Neural cell (in vitro differentiated cells): ENCODE results near the gene CYP2W1.

Experiments used
- POLR2AphosphoS5 ChIP-seq: IDR thresholded peaks from 2 replicates; pipeline ENCODE4 v1.6.1; 2012
- RAD21 ChIP-seq: fragments of 450-650 bp; conservative IDR thresholded peaks from 2 replicates; pipeline ENCODE4 v1.6.1; 2014; ENCODE audit warnings: antibody characterized with exemption, mild to moderate bottlenecking, moderate library complexity
- SMC3 ChIP-seq: fragments of 450-650 bp; conservative IDR thresholded peaks from 2 replicates; pipeline ENCODE4 v1.6.1; 2014; ENCODE audit warnings: antibody characterized with exemption, mild to moderate bottlenecking, moderate library complexity; ENCODE audit not compliant: poor library complexity
- TAF1 ChIP-seq: IDR thresholded peaks from 2 replicates; pipeline ENCODE4 v1.6.1; 2012; ENCODE audit warnings: low read depth
- TF ChIP-seq, protein P1 (sequence below): fragments of 450-650 bp; IDR thresholded peaks from 2 replicates; pipeline ENCODE4 v1.5.1; 2014; ENCODE audit warnings: antibody characterized with exemption, mild to moderate bottlenecking, moderate library complexity; ENCODE audit not compliant: poor library complexity, severe bottlenecking

DNA sequence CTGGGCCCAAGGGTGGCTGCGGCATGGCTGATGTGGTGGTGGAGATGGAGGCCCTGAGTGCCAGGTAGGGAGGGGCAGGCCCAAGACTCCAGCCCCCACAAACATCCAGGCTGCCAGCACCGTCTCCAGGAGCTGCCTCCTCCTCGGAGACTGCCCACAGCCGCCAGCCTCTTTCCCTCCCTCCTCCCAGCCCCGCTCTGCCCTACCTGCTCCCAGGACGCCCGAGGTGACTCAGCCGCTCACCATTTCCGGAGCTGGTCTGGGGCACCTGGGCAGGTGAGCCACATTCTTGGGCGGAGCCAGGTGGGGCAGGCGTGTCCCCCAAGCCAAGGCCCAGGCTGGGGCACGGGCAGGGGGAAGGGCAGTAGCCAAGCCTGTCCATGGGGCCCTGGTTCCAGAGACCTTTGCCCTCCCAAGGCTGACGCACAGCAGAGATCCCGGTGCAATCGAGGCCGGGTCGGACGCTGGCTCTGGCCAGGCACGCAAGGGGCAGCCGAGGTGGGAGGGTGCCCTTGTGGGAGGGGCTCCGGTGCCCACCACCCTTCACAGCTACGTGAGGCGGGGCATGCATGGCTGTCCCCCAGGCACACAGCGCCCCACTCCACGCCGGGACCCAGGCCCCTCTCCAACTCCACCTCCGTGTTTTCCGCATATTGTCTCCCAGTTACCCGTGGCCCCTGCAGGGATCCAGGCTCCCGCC, 37.3 kb upstream of the CYP2W1 start:
- TF ChIP-seq, protein P1, sequence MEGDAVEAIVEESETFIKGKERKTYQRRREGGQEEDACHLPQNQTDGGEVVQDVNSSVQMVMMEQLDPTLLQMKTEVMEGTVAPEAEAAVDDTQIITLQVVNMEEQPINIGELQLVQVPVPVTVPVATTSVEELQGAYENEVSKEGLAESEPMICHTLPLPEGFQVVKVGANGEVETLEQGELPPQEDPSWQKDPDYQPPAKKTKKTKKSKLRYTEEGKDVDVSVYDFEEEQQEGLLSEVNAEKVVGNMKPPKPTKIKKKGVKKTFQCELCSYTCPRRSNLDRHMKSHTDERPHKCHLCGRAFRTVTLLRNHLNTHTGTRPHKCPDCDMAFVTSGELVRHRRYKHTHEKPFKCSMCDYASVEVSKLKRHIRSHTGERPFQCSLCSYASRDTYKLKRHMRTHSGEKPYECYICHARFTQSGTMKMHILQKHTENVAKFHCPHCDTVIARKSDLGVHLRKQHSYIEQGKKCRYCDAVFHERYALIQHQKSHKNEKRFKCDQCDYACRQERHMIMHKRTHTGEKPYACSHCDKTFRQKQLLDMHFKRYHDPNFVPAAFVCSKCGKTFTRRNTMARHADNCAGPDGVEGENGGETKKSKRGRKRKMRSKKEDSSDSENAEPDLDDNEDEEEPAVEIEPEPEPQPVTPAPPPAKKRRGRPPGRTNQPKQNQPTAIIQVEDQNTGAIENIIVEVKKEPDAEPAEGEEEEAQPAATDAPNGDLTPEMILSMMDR = no peak
- no peak for TF ChIP-seq RAD21
- TF ChIP-seq POLR2AphosphoS5 = no peak
- TF ChIP-seq SMC3 = no peak
- no peak for TF ChIP-seq TAF1
